ENCODE results near the gene C1orf210. TPM values are rescaled to one million over a fixed set of nuclear protein-coding genes. Genes with fewer than 3 reads are reported as not detected.

C1orf210 gene
- total and polyA plus RNA-seq, 3 experiments from 2014 or later, result not detected

- no peak overlapping the region for H3K4me3 ChIP-seq (ENCODE audit: low read length)
- DNase-seq, result no peak
- no peaks in the 10 kb centered on the region for H3K36me3 ChIP-seq (ENCODE audit: insufficient read depth, low read length)
- H3K9me3 Mint-ChIP-seq, result peaks cover 0 to 1% (median 0%) of the 10 kb centered on the region in 5 donors
- H3K4me1 Mint-ChIP-seq, result peaks cover 0 to 3% (median 0%) of the 10 kb centered on the region in 3 donors
- CTCF ChIA-PET, result interaction anchor here (1.2 kb wide), 1 partner anchor 10 kb away, joined by 5 read pairs; no protein-coding TSS in a partner anchor
- no peaks in the 10 kb centered on the region for H3K27me3 ChIP-seq (ENCODE audit: insufficient read depth, low read length, poor library complexity, severe bottlenecking)
- H3K27me3 Mint-ChIP-seq, result peaks cover 2 to 4% of the 10 kb centered on the region in 2 donors
- no peaks in the 10 kb centered on the region for H3K36me3 Mint-ChIP-seq
- H3K4me1 ChIP-seq (ENCODE audit: insufficient read depth, low read length), result no peaks in the 10 kb centered on the region
- no peak overlapping the region for H3K27ac ChIP-seq (ENCODE audit: low read depth, low read length)
- POLR2A ChIA-PET, result no interaction called here
- no peaks in the 10 kb centered on the region for H3K9me3 ChIP-seq (ENCODE audit: low read length)
- H3K4me3 Mint-ChIP-seq, result no peak overlapping the region
- H3K27ac Mint-ChIP-seq, result no peak overlapping the region
Observed at GRCh38 chr1:43237121-43237520, 48.3 kb downstream of the C1orf210 start.

- H3K9me3 Mint-ChIP-seq, result peaks cover 0 to 1% (median 0%) of the 10 kb centered on the region in 5 donors
- H3K4me1 Mint-ChIP-seq, result peaks cover 0 to 3% (median 0%) of the 10 kb centered on the region in 3 donors
- Histone ChIP-seq H3K36me3 (ENCODE audit: insufficient read depth, low read length) (no peaks in the 10 kb centered on the region), H3K27me3 (ENCODE audit: insufficient read depth, low read length, poor library complexity, severe bottlenecking) (no peaks in the 10 kb centered on the region), H3K4me3 (ENCODE audit: low read length) (no peak overlapping the region), H3K9me3 (ENCODE audit: low read length) (no peaks in the 10 kb centered on the region), H3K27ac (ENCODE audit: low read depth, low read length) (no peak overlapping the region), H3K4me1 (ENCODE audit: insufficient read depth, low read length) (no peaks in the 10 kb centered on the region)
- no peaks in the 10 kb centered on the region for H3K36me3 Mint-ChIP-seq
- DNase-seq, result no peak
- peaks cover 0 to 4% of the 10 kb centered on the region in 2 donors for H3K27me3 Mint-ChIP-seq
- ChIA-PET POLR2A (no interaction called here), CTCF (interaction anchor here (1.1 kb wide), 1 partner anchor 179 kb away, joined by 3 read pairs; no protein-coding TSS in a partner anchor)
- no peak overlapping the region for H3K4me3 Mint-ChIP-seq
- no peak overlapping the region for H3K27ac Mint-ChIP-seq
Observed at GRCh38 chr1:43235451-43236121, 49.8 kb downstream of the C1orf210 start.

- H3K27me3 Mint-ChIP-seq, result peaks cover 0 to 4% of the 10 kb centered on the region in 2 donors
Observed at GRCh38 chr1:43235040-43235439, 50.3 kb downstream of the C1orf210 start.

DNA sequence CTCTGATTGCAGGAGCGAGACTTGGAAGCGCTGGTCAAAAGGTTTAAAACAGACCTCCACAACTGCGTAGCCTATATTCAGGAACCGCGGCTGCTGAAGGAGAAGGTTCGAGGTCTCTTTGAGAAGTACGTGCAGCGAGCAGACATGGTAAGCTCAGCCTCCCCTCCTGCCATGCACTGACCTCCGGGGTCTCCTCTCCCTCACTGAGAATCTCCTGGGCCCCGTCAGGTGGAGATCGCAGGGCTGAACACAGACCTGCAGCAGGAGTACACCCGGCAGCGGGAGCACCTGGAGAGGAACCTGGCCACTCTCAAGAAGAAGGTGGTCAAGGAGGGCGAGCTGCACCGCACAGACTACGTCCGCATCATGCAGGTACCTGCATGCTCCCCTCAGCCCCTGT, 51.1 kb downstream of the C1orf210 start:
- CTCF ChIA-PET, result interaction anchor here (0.9 kb wide), 1 partner anchor 10 kb away, joined by 3 read pairs; no protein-coding TSS in a partner anchor

More at GRCh38 chr1:43235040-43235439, 50.3 kb downstream of the C1orf210 start:
- Mint-ChIP-seq H3K27ac (no peak overlapping the region), H3K9me3 (peaks cover 0 to 1% (median 0%) of the 10 kb centered on the region in 5 donors), H3K4me3 (no peak overlapping the region), H3K36me3 (no peaks in the 10 kb centered on the region), H3K4me1 (peaks cover 0 to 3% (median 0%) of the 10 kb centered on the region in 3 donors)
- CTCF ChIA-PET, result interaction anchor here (0.9 to 1.1 kb wide), 2 partner anchors 11 to 180 kb away, joined by 3 read pairs; no protein-coding TSS in a partner anchor
- H3K27ac ChIP-seq (ENCODE audit: low read depth, low read length), result no peak overlapping the region
- H3K4me1 ChIP-seq (ENCODE audit: insufficient read depth, low read length), result no peaks in the 10 kb centered on the region
- H3K27me3 ChIP-seq (ENCODE audit: insufficient read depth, low read length, poor library complexity, severe bottlenecking), result no peaks in the 10 kb centered on the region
- H3K36me3 ChIP-seq (ENCODE audit: insufficient read depth, low read length), result no peaks in the 10 kb centered on the region
- POLR2A ChIA-PET, result no interaction called here
- no peak for DNase-seq
- no peaks in the 10 kb centered on the region for H3K9me3 ChIP-seq (ENCODE audit: low read length)
- H3K4me3 ChIP-seq (ENCODE audit: low read length), result no peak overlapping the region

GRCh38 chr1:43233631-43234030, 51.8 kb downstream of the C1orf210 start:
- Histone ChIP-seq H3K4me3 (ENCODE audit: low read length) (no peak overlapping the region), H3K4me1 (ENCODE audit: insufficient read depth, low read length) (no peaks in the 10 kb centered on the region), H3K27me3 (ENCODE audit: insufficient read depth, low read length, poor library complexity, severe bottlenecking) (no peaks in the 10 kb centered on the region), H3K27ac (ENCODE audit: low read depth, low read length) (no peak overlapping the region), H3K9me3 (ENCODE audit: low read length) (no peaks in the 10 kb centered on the region), H3K36me3 (ENCODE audit: insufficient read depth, low read length) (no peaks in the 10 kb centered on the region)
- H3K9me3 Mint-ChIP-seq, result peaks cover 0 to 1% (median 0%) of the 10 kb centered on the region in 5 donors
- no peaks in the 10 kb centered on the region for H3K4me1 Mint-ChIP-seq
- no peak overlapping the region for H3K4me3 Mint-ChIP-seq
- ChIA-PET POLR2A (no interaction called here), CTCF (no interaction called here)
- no peak overlapping the region for H3K27ac Mint-ChIP-seq
- H3K36me3 Mint-ChIP-seq, result no peaks in the 10 kb centered on the region
- H3K27me3 Mint-ChIP-seq, result peaks cover 2 to 4% of the 10 kb centered on the region in 2 donors
- DNase-seq, result no peak

More for the DNA sequence above, 51.1 kb downstream of the C1orf210 start:
- Mint-ChIP-seq H3K9me3 (peaks cover 0 to 1% (median 0%) of the 10 kb centered on the region in 5 donors), H3K27me3 (peaks cover 0 to 4% of the 10 kb centered on the region in 2 donors), H3K27ac (no peak overlapping the region), H3K4me1 (peaks cover 0 to 3% (median 0%) of the 10 kb centered on the region in 3 donors), H3K4me3 (no peak overlapping the region), H3K36me3 (no peaks in the 10 kb centered on the region)
- Histone ChIP-seq H3K4me3 (ENCODE audit: low read length) (no peak overlapping the region), H3K27me3 (ENCODE audit: insufficient read depth, low read length, poor library complexity, severe bottlenecking) (no peaks in the 10 kb centered on the region), H3K9me3 (ENCODE audit: low read length) (no peaks in the 10 kb centered on the region), H3K36me3 (ENCODE audit: insufficient read depth, low read length) (no peaks in the 10 kb centered on the region), H3K4me1 (ENCODE audit: insufficient read depth, low read length) (no peaks in the 10 kb centered on the region), H3K27ac (ENCODE audit: low read depth, low read length) (no peak overlapping the region)
- POLR2A ChIA-PET, result no interaction called here
- no peak for DNase-seq

DNA sequence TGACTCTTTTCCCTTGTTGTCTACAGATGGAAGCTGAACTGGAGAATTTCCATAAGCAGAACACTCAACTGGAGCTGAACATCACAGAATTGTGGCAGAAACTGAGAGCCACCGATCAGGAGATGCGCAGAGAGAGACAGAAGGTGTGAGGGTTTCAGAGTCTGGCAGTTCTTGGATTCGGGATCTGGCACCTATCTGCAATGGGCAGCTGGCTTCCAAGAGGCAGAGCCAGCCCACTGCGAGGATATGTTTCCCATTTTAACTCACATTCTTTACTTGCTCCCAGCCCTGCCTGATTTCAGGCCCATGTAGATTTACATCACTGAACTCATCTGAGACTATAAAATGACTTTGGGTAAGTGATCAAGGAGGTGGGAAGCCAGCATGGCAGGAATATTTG, 52.9 kb downstream of the C1orf210 start:
- POLR2A ChIA-PET, result no interaction called here
- peaks cover 2 to 4% of the 10 kb centered on the region in 2 donors for H3K27me3 Mint-ChIP-seq

DNA sequence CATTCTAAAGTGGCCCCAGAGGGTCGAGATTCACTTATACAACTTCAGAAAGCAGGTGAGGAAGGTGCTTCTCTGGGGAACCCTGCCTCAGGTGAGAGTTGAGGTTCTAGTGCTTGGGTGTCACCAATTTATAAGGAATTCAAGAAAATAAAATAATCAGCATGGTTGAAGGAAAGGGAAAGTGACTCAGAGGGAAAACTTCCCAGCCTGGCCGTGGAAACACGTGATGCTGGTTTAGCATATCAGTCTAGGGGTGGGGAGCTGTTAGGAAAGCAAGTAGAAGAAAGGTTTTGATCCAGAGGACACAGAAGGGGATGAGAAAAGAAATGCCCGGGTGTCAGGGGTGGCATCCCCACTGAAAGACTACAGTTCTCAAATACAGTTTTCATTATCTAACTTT, 53.3 kb downstream of the C1orf210 start:
- Mint-ChIP-seq H3K9me3 (no peaks in the 10 kb centered on the region), H3K4me1 (peaks cover 0 to 1% (median 0%) of the 10 kb centered on the region in 3 donors), H3K4me3 (no peak overlapping the region), H3K36me3 (no peaks in the 10 kb centered on the region), H3K27me3 (peaks cover 6 to 7% of the 10 kb centered on the region in 2 donors), H3K27ac (no peak overlapping the region)
- no peaks in the 10 kb centered on the region for H3K9me3 ChIP-seq (ENCODE audit: low read length)
- no peak for DNase-seq
- POLR2A ChIA-PET, result no interaction called here
- CTCF ChIA-PET, result no interaction called here
- H3K27ac ChIP-seq (ENCODE audit: low read depth, low read length), result no peak overlapping the region
- no peaks in the 10 kb centered on the region for H3K4me1 ChIP-seq (ENCODE audit: insufficient read depth, low read length)
- no peaks in the 10 kb centered on the region for H3K36me3 ChIP-seq (ENCODE audit: insufficient read depth, low read length)
- H3K4me3 ChIP-seq (ENCODE audit: low read length), result no peak overlapping the region
- H3K27me3 ChIP-seq (ENCODE audit: insufficient read depth, low read length, poor library complexity, severe bottlenecking), result no peaks in the 10 kb centered on the region

More for the DNA sequence above, 52.9 kb downstream of the C1orf210 start:
- CTCF ChIA-PET, result no interaction called here
- Histone ChIP-seq H3K4me1 (ENCODE audit: insufficient read depth, low read length) (no peaks in the 10 kb centered on the region), H3K27ac (ENCODE audit: low read depth, low read length) (no peak overlapping the region), H3K36me3 (ENCODE audit: insufficient read depth, low read length) (no peaks in the 10 kb centered on the region), H3K27me3 (ENCODE audit: insufficient read depth, low read length, poor library complexity, severe bottlenecking) (no peaks in the 10 kb centered on the region), H3K4me3 (ENCODE audit: low read length) (no peak overlapping the region), H3K9me3 (ENCODE audit: low read length) (no peaks in the 10 kb centered on the region)
- no peak overlapping the region for H3K27ac Mint-ChIP-seq
- peaks cover 0 to 1% (median 0%) of the 10 kb centered on the region in 5 donors for H3K9me3 Mint-ChIP-seq
- no peak for DNase-seq
- H3K36me3 Mint-ChIP-seq, result no peaks in the 10 kb centered on the region
- H3K4me3 Mint-ChIP-seq, result no peak overlapping the region
- no peaks in the 10 kb centered on the region for H3K4me1 Mint-ChIP-seq

All from CD8-positive, alpha-beta memory T cell (primary cell).